ENCODE data around the gene LIPF. TPM values are rescaled to one million over a fixed set of nuclear protein-coding genes. Genes with fewer than 3 reads are reported as not detected.
A peak's percentile ranks its signal among the peaks of the same experiment; 100 is the strongest.
"Not testable (repeated sequence)": the region's sequence is repeated elsewhere in the genome, so short reads cannot be mapped to it uniquely, and the experiment has no call there.

The LIPF gene
- polyA plus RNA-seq, 4 donors = 0.18 to 0.57 (median 0.40) TPM

DNA sequence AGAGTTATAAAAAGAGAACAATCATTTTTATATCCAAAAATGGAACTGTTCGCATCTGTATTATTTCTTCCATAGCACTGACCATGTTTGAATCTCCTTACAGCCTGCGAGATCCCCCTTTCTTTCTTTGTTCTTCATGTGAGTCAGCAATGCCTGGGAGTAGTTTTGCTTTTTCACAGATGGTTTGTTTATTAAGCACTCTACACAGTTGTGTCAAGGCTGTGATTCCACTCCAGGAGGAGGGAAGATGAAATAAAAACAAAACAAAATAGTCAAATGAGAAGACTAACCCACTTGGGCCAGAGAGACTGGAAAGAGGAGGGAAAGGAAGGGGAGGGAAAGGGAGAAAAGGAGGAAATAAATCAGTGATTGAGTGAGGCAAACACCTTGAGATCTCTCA lies 7.8 kb downstream of the LIPF start:
- DNase-seq (ENCODE audit: low read depth in 4 of 4, low spot score in 3 of 4) = no peak

DNA sequence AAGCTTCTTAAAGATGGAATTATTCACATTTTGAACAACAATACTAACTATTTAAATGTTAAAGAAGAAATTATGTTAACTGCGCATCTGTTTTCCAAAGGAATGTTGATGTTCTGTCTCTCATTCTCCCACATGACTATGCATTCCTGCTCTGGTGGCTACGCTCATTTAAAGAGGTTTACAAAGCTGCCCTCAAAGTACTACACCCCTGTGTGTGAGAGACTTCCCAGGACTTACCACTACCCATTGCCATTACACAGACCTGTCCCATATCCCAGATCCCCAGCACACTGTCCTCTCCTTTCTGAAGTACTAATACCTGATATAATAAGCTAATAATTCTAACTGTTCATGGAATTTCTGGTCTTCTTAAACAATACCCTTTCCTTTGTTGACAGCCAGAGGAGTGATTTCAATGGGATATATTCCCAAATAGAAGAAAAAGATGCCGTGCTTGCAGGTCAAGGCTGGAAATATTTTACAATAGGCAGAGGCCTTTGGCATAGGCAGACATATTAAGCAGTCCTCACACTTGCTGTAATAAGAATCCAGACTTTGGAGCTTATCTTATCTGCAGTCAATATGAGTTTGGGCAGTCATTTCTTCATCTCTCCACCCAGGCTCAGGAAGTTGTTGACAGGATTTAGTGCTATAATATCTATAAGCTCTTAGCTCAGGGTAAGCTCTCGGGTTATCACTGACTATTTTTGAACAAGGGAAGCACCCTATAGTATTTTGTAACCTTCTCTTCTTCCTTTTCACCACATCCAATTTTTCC lies 12.2 kb downstream of the LIPF start:
- DNase-seq (ENCODE audit: low read depth in 4 of 4, low spot score in 3 of 4) = no peak

DNA sequence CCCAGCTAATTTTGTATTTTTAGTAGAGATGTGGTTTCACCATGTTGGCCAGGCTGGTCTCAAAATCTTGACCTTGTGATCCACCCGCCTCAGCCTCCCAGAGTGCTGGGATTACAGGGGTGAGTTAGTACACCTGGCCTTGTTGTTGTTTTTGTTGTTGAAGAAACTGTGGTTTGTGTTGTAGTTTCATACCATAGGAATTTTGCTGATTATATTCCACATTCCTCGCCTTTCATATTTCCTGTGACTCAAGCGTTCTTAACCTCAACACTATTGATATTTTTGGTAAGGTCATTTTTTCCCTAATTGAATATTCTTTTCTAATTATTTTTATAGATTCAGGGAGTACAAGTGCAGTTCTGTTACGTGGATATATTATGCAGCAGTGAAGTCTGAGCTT lies 16.7 kb downstream of the LIPF start:
- no peak for DNase-seq (ENCODE audit: low read depth in 4 of 4, low spot score in 3 of 4)

DNA sequence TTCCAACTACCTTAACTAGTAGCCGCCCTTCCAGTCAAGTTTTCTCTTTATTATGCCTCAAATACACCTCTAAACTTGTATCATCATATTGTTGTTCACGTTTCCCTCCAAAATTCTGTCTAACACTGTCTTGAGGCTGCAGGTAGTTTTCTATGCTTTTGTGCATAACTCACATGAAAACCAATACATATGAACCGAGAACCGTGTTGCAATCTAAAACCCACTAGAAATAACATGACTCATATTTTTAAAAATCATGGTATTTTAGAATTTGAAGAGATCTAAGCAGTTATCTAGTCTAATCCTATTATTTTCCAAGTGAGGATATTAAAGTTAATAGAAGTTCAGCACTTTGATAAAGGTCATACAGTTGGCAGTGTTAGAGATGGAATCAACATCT lies 18.2 kb downstream of the LIPF start:
- DNase-seq (ENCODE audit: low read depth in 4 of 4, low spot score in 3 of 4) = no peak

DNA sequence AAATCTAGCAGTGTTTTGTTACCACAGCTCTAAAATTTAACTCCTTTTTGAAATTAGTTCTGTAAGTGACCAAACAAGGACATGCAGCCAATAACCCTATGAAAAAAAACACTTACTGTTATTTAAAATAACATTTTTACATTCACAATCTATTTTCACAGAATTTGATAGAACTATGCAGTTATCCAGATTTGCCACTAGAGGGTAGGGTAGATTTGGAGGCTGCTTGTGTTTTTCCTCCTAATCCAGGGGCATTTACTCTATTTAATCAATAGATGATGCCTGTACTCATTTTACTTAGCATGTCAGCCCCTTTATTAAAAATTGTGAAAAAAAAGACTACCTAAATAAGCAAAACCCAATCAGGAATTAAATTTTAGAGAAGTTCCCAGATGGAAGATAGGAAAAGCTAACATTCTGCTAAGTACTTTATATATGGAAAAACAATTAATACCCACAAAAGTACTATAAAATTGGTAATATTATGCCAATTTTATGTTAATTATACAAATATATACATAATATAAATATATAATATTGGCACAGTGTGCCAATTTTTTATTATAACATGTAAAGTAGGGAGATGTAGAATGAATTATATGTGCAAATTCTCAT lies 23.7 kb downstream of the LIPF start:
- DNase-seq (ENCODE audit: low read depth in 4 of 4, low spot score in 3 of 4) = no peak

DNA sequence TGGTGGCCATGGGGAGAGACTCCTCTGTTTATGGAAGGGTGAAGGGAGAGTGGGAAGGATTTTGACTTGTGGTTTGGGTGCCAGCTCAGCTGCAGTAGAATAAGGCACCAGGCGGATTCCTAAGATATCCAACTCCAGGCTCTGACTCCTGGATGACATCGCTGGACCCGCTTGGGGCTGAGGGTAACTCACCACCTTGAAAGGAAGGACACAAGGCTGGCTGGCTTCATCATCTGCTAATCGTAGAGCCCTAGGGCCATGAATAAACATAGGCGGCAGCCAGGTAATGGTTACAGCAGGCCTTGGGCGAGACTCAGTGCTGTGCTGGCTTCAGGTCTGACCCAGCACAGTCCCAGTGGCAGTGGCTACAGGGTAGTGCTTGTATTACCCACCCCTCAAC lies 25.1 kb downstream of the LIPF start:
- DNase-seq (ENCODE audit: low read depth in 4 of 4, low spot score in 3 of 4) = no peak

DNA sequence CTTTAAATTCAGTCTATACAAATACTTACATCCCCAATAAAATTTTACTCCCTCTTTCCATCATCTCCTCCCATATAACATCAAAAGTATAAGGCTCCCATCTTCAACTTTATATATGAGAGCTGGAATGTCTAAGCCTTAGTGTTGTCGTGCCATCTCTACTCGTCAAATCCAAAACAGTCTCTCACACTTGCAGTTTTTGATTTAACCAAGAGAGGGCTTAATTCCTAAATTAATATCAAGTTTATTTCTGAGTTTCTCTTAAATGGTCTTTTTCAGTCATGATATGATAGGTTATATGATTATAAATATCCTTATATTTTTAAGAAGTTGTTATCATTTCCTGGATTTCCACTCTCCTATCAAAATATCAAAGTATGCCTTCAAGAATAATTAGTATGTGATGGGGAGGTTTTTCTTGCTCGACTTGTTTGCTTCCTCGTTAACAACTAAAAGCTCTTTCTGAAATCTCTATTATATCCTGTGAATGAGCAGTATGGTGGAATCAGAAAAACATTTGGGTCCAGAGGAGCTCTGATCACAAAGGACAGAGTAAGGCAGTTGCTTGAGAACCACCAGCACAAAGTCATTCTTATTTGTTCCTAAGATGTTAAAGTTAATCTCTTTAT lies 29.3 kb downstream of the LIPF start:
- no peak for DNase-seq (ENCODE audit: low read depth in 4 of 4, low spot score in 3 of 4)

DNA sequence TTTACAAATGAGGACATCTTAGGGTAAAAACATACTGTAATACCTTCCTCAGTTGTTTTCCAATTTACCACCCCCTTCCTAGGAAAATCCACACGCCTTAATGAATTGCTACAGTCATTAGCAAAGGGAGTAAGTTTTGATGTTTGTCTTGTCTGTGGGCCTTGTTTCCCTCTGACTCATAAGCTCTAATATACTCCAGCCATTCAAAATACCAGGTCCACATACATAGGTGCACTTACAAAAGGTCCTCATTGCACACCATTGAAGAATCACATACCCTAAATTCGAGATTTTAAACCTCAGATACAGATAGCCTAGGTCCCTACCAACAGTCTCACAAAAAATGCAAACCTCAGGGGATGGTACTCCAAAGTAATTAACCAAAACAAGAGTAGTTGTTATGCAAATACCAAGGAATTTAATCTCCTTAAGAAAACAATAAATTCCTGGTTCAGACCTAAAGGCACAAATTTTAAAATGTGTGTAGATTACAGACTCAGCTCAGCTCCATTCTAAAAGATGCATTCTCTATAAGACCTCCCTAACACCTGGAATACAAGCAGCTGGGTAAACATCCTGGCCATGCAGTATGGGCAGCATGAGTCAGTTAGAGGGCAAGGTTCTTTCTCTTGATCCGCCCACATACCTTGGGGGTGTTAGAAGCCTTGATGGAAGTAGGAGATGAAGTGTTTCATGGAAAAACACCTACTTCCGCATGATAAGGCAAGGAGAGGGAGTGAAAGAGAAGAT lies 38.8 kb downstream of the LIPF start:
- peak in 2 of 4 donors; percentile 4 to 13 for DNase-seq (ENCODE audit: low read depth in 4 of 4, low spot score in 3 of 4)

DNA sequence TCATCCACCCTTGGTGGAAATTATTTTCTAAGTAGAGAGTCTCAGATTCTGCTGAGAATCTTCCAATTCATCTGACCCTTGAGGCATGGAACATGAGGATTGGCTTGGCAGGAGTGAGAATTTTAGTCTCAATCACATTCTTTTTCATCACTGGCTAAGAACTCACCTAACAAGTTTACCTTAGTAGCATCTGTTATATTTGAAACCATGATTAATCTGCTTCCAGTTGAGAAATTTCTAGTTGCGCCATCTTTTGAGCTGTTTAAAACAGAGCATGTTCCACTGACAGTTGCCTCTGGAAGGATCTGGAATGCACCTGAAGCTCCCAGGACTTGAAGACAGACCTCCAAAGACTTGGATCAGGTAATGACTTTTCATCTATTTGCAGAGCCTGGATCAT lies 41.7 kb downstream of the LIPF start, which contains the start of gene LIPK:
LIPK (plus strand) TSS at position 292 of the 400 bp plus-strand sequence. CDS start 18,295 bp downstream, outside the sequence.
- DNase-seq (ENCODE audit: low read depth in 4 of 4, low spot score in 3 of 4) = no peak

DNA sequence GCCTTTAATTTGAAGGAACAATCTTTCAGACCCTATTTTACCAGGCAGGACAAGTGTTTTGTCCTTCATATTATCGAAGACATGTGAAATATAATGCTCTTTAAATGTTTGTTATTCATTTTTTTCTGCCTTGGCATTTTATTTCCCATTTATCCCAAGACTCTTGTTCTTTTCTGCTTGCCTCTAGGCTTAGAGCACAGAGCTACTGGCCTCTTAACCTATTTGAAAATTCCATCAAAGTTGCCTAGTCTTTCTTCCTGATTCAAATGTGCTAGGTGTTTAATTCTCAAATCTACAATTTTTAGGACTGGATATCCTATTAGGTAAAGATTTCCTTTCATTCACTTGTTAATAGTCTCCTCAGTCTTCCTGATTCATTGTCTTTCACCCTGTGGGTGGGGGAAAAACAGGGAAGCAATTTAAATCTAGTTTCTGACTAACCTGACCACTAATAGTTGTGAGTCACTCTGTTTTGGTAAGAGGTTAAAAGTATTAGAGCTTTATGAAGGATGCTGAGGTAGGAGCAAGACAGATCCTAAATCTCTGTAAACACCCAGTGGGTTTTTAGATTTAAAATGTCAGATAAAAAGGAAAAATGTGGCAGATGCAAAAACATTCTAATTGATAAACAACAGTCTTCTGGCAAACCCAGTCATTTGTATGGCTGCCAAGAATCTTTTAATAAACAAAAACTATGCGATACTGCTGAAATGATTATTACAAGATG lies 43.4 kb downstream of the LIPF start:
- DNase-seq (ENCODE audit: low read depth in 4 of 4, low spot score in 3 of 4) = no peak

DNA sequence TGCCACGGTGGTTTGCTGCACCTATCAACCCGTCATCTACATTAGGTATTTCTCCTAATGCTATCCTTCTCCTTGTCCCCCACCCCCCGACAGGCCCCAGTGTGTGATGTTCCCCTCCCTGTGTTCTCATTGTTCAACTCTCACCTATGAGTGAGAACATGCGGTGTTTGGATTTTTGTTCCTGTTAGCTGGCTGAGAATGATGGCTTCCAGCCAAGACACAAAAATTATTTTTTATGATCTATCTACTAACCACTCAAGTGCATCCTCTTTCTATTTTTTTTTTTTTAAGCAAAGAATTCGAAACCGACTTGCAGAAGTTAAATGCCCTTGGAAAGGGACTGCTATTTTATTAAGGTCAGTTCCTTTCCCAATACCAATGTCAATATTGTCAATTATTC lies 45.1 kb downstream of the LIPF start:
- DNase-seq (ENCODE audit: low read depth in 4 of 4, low spot score in 3 of 4) = not testable (repeated sequence)

DNA sequence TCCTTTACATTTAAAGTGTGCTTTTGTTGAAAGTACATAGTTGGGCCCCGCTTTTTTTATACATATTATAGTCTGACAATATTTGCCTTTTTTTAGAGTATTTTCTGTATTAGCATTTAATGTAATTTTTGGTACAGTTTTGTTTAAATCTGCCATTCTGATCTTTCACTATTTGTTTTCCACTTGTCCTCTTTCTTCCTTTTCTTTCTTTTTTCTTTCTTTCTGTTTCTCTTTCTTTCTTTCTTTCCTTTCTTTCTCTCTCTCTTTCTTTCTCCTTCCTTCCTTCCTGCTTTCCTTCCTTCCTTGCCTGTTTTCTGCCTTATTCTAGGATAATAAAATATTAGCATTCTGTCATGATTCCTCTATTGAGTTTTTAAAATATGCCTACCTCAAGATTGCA lies 51.3 kb downstream of the LIPF start:
- DNase-seq (ENCODE audit: low read depth in 4 of 4, low spot score in 3 of 4) = no peak

DNA sequence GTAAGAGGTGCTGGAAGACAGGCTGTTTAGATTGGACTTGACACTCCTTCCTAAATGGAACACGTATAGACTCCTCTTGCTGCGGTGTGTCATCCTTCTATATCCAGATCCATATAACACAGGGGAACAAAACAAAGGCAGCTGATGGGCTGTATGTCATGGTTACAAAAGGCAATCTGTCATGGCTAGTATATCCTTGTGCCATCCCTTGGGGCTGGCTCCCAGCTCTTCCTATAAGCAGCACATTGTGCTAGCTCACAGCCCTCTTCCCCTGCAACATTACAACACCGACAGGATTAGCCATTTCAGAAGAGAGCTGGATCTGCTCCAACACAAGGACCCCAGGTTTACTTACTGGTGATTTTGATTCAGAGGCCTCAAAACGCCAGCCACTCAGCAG lies 57.1 kb downstream of the LIPF start:
- no peak for DNase-seq (ENCODE audit: low read depth in 4 of 4, low spot score in 3 of 4)

DNA sequence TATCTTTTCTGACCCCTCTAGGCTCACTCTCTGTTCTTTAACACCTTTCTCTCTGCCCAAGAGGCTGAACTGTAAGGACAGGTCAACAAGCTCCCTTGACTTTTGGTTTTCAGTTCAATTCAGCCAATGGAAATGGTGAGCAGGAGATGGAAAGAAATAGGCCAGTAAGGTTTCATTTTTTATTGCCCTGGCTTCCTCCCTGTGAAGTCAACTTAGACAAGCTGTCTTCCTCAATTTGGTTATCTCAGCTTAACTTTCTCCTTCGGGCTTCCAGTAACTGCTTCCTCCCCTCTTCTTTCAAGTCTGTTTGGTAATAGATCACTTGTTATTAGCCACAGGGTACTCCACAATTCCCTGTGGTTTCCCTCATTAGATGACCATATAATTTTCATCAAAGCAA lies 61.6 kb downstream of the LIPF start:
- DNase-seq (ENCODE audit: low read depth in 4 of 4, low spot score in 3 of 4) = no peak

DNA sequence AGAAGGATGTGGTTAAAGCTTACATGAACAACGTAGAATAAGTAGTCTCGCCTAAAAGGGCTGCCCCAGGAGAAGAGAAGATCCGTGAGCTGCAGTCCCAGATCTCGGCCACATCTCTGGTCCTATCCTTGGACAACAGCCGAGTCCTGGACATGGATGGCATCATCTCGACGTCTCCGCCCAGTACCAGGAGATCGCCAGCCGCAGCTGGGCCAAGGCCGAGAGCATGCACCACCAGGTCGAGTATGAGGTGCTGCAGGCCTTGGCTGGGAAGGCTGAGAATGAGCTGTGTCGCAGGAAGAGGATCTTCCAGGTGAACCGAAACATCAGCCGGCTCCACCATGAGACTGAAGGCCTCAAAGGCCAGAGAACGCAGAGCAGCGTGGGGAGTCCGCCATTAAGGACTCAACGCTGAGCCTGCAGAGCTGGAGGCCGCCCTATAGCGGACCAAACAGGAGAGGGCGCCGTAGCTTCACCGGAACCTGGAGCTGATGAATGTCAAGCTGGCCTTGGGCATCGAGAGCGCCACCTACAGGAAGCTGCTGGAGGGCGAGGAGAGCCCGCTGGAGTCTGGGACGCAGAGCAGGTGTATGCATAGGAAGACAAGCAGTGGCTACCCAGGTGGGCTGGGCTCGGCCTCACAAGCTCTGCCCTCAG lies 64.0 kb downstream of the LIPF start:
- DNase-seq (ENCODE audit: low read depth in 4 of 4, low spot score in 3 of 4) = no peak

Other genes with a start within 250 kb of the LIPF start
- gene RNLS, start 81.1 kb upstream of the LIPF start, polyA plus RNA-seq (ENCODE audit: insufficient read length in 4 of 4) = 10 to 100 TPM; 16.7 to 18.8 (median 17.8) TPM
- under 1 TPM; 0.06 to 0.39 (median 0.13) TPM for gene LIPJ, start 77.7 kb upstream of the LIPF start, polyA plus RNA-seq (ENCODE audit: insufficient read length in 4 of 4)
- gene LIPK, start 41.8 kb downstream of the LIPF start, polyA plus RNA-seq (ENCODE audit: insufficient read length in 4 of 4) = not detected
- gene LIPN, start 95.6 kb downstream of the LIPF start, polyA plus RNA-seq (ENCODE audit: insufficient read length in 4 of 4) = not detected
- gene LIPM, start 138.3 kb downstream of the LIPF start, polyA plus RNA-seq (ENCODE audit: insufficient read length in 4 of 4) = under 1 TPM in 1 of 4 donors, not detected in 3; 0.23 TPM
- under 1 TPM; 0.22 to 0.91 (median 0.56) TPM for gene ANKRD22, start 187.4 kb downstream of the LIPF start, polyA plus RNA-seq (ENCODE audit: insufficient read length in 4 of 4)
- gene STAMBPL1, start 215.8 kb downstream of the LIPF start, polyA plus RNA-seq (ENCODE audit: insufficient read length in 4 of 4) = 1 to 10 TPM; 1.8 to 2.3 (median 1.9) TPM